ENCODE data around the gene SLCO1A2. TPM values are rescaled to one million over a fixed set of nuclear protein-coding genes. Genes with fewer than 3 reads are reported as not detected.

SLCO1A2 gene
- total and polyA plus RNA-seq, 2 experiments from 2014 or later, result 10.2 to 10.8 TPM

- Histone ChIP-seq H3K4me2 (no peak overlapping the region), H3K4me1 (ENCODE audit: insufficient read depth) (peaks cover 25% of the 10 kb centered on the region), H3K9me2 (ENCODE audit: insufficient read depth) (no peaks in the 10 kb centered on the region), H4K20me1 (replicated peaks; ENCODE audit: insufficient read depth) (no peaks in the 10 kb centered on the region), H2AFZ (no peak overlapping the region), H3K27ac (ENCODE audit: low read depth) (no peak overlapping the region), H3F3A (replicated peaks; ENCODE audit: low read depth) (no peaks in the 10 kb centered on the region), H3K36me3 (ENCODE audit: insufficient read depth) (0 out of 2 replicates have a peak, but pooled peaks cover 9% of the 10 kb centered on the region), H3K79me2 (replicated peaks; ENCODE audit: insufficient read depth) (no peaks in the 10 kb centered on the region), H3K4me3 (no peak overlapping the region), H3K27me3 (ENCODE audit: insufficient read depth) (no peaks in the 10 kb centered on the region)
- Mint-ChIP-seq H3K9me3 (peaks cover 15% of the 10 kb centered on the region), H3K27me3 (ENCODE audit: insufficient read depth, low read depth, poor library complexity) (no peaks in the 10 kb centered on the region), H3K36me3 (ENCODE audit: low read depth) (peaks cover 14% of the 10 kb centered on the region), H3K4me1 (peaks cover 24% of the 10 kb centered on the region), H3K4me3 (no peak overlapping the region), H3K27ac (no peak overlapping the region)
- ATAC-seq (no peak), DNase-seq (ENCODE audit: low spot score) (no peak)
- TF ChIP-seq CREB1 (CRISPR knock-in tag; IDR thresholded peaks at IDR 0.05; ENCODE audit: low read depth), result no peak
- TF ChIP-seq EZH2phosphoT487 (IDR thresholded peaks at IDR 0.05; ENCODE audit: unreplicated experiment), result no peak
- no peak for TF ChIP-seq EZH2 (IDR thresholded peaks at IDR 0.05; ENCODE audit: low read depth, unreplicated experiment)
- no peak for TF ChIP-seq STAT1 (IDR thresholded peaks at IDR 0.05; ENCODE audit: unreplicated experiment)
- no peak for TF ChIP-seq JUNB (IDR thresholded peaks at IDR 0.05; ENCODE audit: unreplicated experiment)
- TF ChIP-seq NANOG (IDR thresholded peaks at IDR 0.05; ENCODE audit: borderline replicate concordance), result no peak
- TF ChIP-seq ZNF331 (CRISPR knock-in tag; IDR thresholded peaks at IDR 0.05; ENCODE audit: low read depth), result no peak
- TF ChIP-seq CTCF (conservative IDR thresholded peaks at IDR 0.05; ENCODE audit: low read depth in 2 of 2), result no peak
- TF ChIP-seq ZNF114 (CRISPR knock-in tag; IDR thresholded peaks at IDR 0.05), result no peak
- no peak for TF ChIP-seq REST (IDR thresholded peaks at IDR 0.05; ENCODE audit: unreplicated experiment)
- no peak for TF ChIP-seq ETS1 (IDR thresholded peaks at IDR 0.05)
- no peak for TF ChIP-seq POLR2AphosphoS5 (IDR thresholded peaks at IDR 0.05; ENCODE audit: low read depth)
- TF ChIP-seq ZNF462 (CRISPR knock-in tag; IDR thresholded peaks at IDR 0.05), result no peak
Measured at GRCh38 chr12:21336656-21337055, 1.9 kb upstream of the SLCO1A2 start.

All from GM23338 (cell line).